ENCODE data around the gene RLIM.
"Not testable (repeated sequence)": the region's sequence is repeated elsewhere in the genome, so short reads cannot be mapped to it uniquely, and the experiment has no call there.

RLIM gene, protein sequence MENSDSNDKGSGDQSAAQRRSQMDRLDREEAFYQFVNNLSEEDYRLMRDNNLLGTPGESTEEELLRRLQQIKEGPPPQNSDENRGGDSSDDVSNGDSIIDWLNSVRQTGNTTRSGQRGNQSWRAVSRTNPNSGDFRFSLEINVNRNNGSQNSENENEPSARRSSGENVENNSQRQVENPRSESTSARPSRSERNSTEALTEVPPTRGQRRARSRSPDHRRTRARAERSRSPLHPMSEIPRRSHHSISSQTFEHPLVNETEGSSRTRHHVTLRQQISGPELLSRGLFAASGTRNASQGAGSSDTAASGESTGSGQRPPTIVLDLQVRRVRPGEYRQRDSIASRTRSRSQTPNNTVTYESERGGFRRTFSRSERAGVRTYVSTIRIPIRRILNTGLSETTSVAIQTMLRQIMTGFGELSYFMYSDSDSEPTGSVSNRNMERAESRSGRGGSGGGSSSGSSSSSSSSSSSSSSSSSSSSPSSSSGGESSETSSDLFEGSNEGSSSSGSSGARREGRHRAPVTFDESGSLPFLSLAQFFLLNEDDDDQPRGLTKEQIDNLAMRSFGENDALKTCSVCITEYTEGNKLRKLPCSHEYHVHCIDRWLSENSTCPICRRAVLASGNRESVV

DNA sequence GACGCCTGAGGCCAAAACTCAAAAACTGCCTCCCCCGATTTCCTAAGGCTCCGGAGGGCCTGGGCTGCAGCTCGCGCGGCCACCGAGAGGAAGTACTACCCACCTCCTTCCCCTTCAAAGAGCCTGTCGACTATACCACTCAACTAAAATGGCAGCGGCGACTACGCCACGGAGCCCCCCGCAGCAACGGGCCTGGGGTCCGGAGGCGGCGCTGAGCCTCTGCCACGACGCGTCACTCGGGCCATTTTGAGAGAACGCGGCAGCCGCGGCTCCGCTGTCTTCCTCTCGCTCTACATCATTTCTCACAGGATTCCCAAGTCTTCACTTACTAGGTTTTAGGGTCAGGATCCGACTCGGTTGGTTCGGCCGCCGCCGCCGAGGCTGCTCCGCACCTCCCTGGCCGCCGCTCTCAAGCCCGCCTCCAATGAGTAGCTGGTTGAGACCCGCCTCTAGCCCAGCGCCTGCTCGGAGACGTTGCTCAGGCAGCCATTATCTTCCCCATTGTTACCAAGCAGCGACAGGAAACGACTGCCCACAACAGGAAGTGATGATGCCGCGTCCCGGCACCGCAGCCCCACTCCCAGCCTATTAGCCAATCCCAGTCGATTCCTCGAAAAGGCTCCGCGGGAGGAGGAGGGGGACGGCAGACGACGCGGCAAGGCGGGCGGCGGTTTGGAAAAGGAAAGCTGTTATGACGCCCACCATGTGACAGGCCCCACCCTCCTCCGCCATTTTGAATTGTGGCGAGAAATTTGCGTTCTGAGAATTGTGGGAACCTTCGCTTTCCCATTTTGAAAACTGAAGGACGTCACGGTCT, at the start of gene RLIM:
TSS of gene RLIM (minus strand) at position 532 of the 817 bp plus-strand sequence. CDS start 18,647 bp downstream, outside the sequence.
- peak; percentile 92 for DNase-seq

DNA sequence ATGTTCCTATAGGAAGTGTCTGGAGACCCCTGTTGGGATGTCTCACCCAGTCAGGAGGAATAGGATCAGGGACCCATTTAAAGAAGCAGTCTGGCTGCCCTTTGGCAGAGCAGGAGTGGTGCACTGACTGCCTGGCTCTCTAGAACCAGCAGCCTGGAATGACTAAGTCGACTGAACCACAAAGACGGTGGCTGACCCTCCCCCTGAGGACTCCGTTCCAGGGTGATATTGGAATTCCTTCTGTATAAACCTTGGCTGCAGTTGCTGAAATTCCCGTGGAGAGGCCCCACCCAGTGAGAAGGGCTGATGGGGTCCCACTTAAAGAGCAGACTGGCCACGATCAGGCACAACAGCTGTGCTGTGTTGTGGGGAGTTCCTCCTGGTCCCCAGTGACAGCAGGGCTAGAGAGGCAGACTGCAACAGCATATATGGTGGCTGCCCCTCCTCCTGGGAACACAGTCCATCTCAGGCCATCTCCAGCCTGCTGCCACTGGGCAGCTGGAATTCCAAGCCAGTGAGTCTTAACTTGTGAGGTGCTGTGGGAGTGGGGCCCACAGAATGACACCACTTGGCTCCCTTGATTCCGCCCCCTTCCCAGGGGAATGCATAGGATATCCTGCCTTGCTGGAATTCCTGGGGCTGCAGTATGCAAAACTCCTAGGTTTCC, 41.8 kb upstream of the RLIM start:
- DNase-seq: no peak

DNA sequence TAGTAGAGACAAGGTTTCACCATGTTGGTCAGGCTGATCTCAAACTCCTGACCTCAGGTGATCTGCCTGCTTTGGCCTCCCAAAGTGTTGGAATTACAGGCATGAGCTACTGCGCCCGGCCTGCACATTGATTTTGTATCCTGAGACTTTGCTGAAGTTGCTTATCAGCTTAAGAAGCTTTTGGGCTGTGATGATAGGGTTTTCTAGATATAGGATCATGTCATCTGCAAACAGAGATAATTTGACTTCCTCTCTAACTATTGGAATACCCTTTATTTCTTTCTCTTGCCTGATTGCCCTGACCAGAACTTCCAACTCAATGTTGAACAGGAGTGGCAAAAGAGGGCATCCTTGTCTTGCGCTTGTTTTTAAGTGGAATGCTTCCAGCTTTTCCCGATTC, 40.5 kb upstream of the RLIM start:
- DNase-seq: not testable (repeated sequence)

DNA sequence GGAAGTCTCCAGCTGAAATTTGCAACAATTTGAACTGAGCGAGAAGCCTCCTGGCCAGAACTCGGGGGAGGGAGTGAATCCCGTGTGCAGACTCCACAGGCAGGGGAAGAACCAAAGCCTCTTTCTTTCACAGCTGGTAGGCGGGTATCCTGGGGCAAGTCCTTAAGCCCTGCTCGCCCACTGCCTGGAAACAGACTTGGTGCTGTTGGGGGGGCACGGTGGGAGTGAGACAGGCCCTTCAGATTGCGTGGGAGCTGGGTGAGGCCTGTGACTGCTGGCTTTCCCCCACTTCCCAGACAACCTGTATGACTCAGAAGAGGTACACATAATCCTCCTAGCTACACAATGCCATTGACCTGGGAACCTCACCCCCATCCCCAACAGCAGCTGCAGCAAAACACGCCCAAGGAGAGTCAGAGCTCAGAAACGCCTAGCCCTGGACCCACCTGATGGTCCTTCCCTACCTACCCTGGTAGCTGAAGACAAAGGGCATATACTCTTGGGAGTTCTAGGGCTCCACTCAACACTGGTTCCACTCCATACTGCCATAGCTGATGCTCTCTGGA, 22.4 kb upstream of the RLIM start:
- DNase-seq: no peak

DNA sequence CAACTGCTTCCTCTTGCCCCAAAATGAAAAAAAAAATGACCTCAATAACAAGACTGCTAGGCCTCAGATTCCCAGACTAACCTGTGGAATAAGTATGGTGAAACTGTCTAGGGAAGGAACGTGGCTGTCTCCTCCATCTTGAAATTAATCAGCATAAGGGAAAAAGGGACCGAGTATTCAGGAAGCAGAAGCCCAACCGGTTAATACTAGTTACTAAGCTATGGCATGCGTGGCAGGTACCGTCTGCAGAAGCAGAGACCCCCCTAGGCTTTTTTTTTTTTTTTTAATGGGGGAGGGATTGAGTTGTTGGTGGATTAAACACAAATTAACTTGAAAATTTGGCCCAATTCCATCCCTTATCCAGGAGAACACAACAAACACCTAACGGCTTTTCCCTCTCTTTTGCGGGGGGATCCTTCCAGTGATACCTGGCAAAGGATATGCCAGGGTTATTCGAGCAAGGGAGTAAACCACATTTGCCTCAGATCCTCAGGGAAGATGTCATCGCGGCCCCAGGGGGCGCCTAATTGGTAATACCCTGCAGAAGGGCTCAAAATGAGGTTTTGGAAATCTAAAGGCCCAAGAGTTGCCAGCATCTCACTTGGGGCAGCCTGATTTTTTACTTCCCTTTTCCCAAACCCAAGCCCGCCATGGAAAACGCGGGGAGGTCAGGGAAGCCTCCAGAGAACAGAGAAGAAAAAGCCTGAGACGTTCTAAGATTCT, 893 bp downstream of the RLIM start:
- DNase-seq: peak; percentile 4

GRCh38 chrX:74606799-74607198, 7.6 kb downstream of the RLIM start:
- no peak for DNase-seq

GRCh38 chrX:74606342-74606741, 8.1 kb downstream of the RLIM start:
- no peak for DNase-seq

DNA sequence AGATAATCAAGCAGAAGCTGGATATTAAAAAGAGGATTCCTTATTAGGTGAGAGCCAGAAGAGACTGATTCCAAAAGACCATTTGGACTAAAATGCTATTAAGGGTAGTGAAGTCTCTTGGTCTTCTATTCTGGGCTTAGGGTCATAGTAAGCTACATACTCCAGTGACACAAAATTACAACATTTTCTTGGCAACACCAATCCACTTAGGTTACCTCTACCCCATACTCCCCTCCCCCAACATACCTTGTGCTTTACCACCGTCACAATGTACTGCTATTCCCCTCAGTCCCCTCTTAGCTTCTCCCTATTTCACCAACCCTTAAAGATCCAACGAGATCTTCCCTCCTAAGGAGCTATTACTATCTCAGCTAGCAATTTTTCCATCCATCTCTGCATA, 11.4 kb downstream of the RLIM start:
- no peak for DNase-seq

GRCh38 chrX:74602142-74602541, 12.3 kb downstream of the RLIM start:
- no peak for DNase-seq

GRCh38 chrX:74593593-74593992, 20.8 kb downstream of the RLIM start:
- DNase-seq: no peak

- DNase-seq: no peak
Measured at GRCh38 chrX:74585766-74586165, 28.7 kb downstream of the RLIM start.

- DNase-seq: no peak
Measured at GRCh38 chrX:74579597-74580198, 34.7 kb downstream of the RLIM start.

GRCh38 chrX:74578137-74578536, 36.3 kb downstream of the RLIM start:
- no peak for DNase-seq

GRCh38 chrX:74557378-74557777, 57.0 kb downstream of the RLIM start:
- DNase-seq: no peak

GRCh38 chrX:74551934-74552333, 62.5 kb downstream of the RLIM start:
- DNase-seq: no peak

DNA sequence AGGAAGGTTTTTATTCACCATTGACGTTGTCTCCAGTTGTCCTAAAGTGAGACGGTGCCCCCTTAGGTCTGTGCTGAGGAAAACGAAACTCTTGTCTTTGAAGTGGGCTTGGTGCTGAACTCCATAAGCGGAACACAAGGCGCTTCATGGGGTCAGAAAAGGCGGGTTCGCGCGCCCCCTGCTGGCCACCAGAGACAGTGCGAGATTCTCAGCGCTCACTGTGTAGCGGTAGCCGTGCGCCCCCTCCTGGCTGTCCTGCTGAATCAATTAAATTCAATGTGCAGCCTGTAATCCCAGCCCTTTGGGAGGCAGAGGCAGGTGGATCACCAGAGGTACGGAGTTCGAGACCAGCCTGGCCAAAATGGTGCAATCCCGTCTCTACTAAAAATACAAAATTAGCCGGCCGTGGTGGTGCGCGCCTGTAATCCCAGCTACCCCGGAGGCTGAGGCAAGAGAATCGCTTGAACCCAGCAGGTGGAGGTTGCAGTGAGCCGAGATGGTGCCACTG, 64.1 kb downstream of the RLIM start:
- DNase-seq: peak; percentile 39

GRCh38 chrX:74546984-74547383, 67.4 kb downstream of the RLIM start:
- no peak for DNase-seq

DNA sequence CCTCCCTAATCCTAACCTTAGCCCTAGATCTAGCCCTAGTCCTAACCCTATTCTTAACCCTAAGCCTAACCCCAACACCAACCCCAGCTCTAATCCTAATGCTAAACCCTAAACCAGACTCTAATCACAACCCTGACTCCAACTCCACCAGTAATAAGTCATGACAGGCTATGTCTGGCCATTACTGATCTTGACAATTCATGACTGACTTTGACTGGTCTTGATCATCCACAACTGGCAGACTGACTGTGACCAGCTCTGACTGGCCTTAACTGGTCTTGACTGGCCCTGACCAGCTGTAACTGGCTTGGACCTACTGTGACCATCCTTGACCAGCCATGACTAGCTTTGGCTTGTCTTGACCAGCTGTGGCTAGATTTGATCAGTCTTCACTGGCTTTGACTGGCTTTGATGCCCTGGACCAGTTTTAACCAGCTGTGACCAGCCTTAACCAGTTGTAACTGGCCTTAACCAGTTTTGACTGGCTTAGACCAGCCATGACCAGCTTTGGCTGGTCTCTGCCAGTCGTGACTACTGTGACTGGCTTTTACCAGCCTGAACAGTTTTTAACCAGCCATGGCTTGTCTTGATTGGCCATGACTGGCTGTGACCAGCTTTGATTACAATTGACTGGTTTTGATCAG, 68.4 kb downstream of the RLIM start:
- DNase-seq: no peak

- DNase-seq: no peak
Measured at GRCh38 chrX:74540635-74541249, 73.7 kb downstream of the RLIM start.

- DNase-seq: no peak
Measured at GRCh38 chrX:74536832-74537371, 77.5 kb downstream of the RLIM start.
